ES-I3 (cell line): ENCODE measurements around the gene LBR.
"Not testable (repeated sequence)": the region's sequence is repeated elsewhere in the genome, so short reads cannot be mapped to it uniquely, and the experiment has no call there.

Source experiments
- H3K36me3 ChIP-seq: 2 replicates; pipeline ENCODE4 v1.6.1; 2013; ENCODE audit warnings: mild to moderate bottlenecking, low read length, control low read depth, moderate library complexity; ENCODE audit not compliant: insufficient read depth
- H3K4me1 ChIP-seq: 2 replicates; pipeline ENCODE4 v1.6.1; 2013; ENCODE audit warnings: mild to moderate bottlenecking, control low read depth, low read length; ENCODE audit not compliant: insufficient read depth
- H3K9ac ChIP-seq: 2 replicates; pipeline ENCODE4 v1.6.1; 2013; ENCODE audit warnings: low read depth, mild to moderate bottlenecking, low read length, moderate library complexity
- H3K9me3 ChIP-seq: 2 replicates; pipeline ENCODE4 v1.6.1; 2013; ENCODE audit warnings: mild to moderate bottlenecking, low read length, moderate library complexity; ENCODE audit not compliant: control insufficient read depth, insufficient read depth

The LBR gene

GRCh38 chr1:225427235-225428067 is at the start of gene LBR:
TSS of gene LBR (minus strand) at chr1:225428038. CDS start at chr1:225424075, 3,963 bp downstream.
- peak within 1 kb of the TSS; percentile 100 for H3K9ac ChIP-seq
- H3K4me1 ChIP-seq, result peaks cover 36% of the 10 kb centered on the region
- no peaks in the 10 kb centered on the region for H3K36me3 ChIP-seq
- H3K9me3 ChIP-seq, result no peaks in the 10 kb centered on the region

GRCh38 chr1:225477296-225477911 is 49.6 kb upstream of the LBR start:
- Histone ChIP-seq H3K4me1 (peaks cover 6% of the 10 kb centered on the region; the same call in 1 of the 2 replicates), H3K9ac (no peak overlapping the region), H3K36me3 (no peaks in the 10 kb centered on the region)

GRCh38 chr1:225476538-225476988 is 48.7 kb upstream of the LBR start:
- Histone ChIP-seq H3K9me3 (no peaks in the 10 kb centered on the region; the same call in 1 of the 2 replicates), H3K4me1 (peaks cover 6% of the 10 kb centered on the region; the same call in 1 of the 2 replicates), H3K9ac (no peak overlapping the region), H3K36me3 (no peaks in the 10 kb centered on the region)

More at GRCh38 chr1:225477296-225477911, 49.6 kb upstream of the LBR start:
- H3K9me3 ChIP-seq, result no peaks in the 10 kb centered on the region; the same call in 1 of the 2 replicates

GRCh38 chr1:225476100-225476511 is 48.3 kb upstream of the LBR start:
- no peaks in the 10 kb centered on the region; the same call in 1 of the 2 replicates for H3K9me3 ChIP-seq
- no peaks in the 10 kb centered on the region for H3K36me3 ChIP-seq
- no peak overlapping the region for H3K9ac ChIP-seq
- peaks cover 6% of the 10 kb centered on the region; the same call in 1 of the 2 replicates for H3K4me1 ChIP-seq

GRCh38 chr1:225474986-225475820 is 47.4 kb upstream of the LBR start:
- H3K9ac ChIP-seq, result no peak overlapping the region
- peaks cover 6% of the 10 kb centered on the region; the same call in 1 of the 2 replicates for H3K4me1 ChIP-seq
- H3K36me3 ChIP-seq, result no peaks in the 10 kb centered on the region
- no peaks in the 10 kb centered on the region; the same call in 1 of the 2 replicates for H3K9me3 ChIP-seq

GRCh38 chr1:225474439-225474985 is 46.7 kb upstream of the LBR start:
- Histone ChIP-seq H3K4me1 (peaks cover 6% of the 10 kb centered on the region; the same call in 1 of the 2 replicates), H3K9ac (no peak overlapping the region), H3K9me3 (no peaks in the 10 kb centered on the region; the same call in 1 of the 2 replicates), H3K36me3 (no peaks in the 10 kb centered on the region)

GRCh38 chr1:225473676-225474438 is 46.0 kb upstream of the LBR start:
- not testable (repeated sequence) for H3K36me3 ChIP-seq, H3K9ac ChIP-seq

GRCh38 chr1:225473266-225473665 is 45.4 kb upstream of the LBR start:
- H3K36me3 ChIP-seq, H3K9me3 ChIP-seq, H3K4me1 ChIP-seq, H3K9ac ChIP-seq: not testable (repeated sequence)

More at GRCh38 chr1:225473676-225474438, 46.0 kb upstream of the LBR start:
- H3K9me3 ChIP-seq, H3K4me1 ChIP-seq: not testable (repeated sequence)

GRCh38 chr1:225471453-225472301 is 43.8 kb upstream of the LBR start:
- Histone ChIP-seq H3K36me3 (no peaks in the 10 kb centered on the region), H3K4me1 (peaks cover 6% of the 10 kb centered on the region; the same call in 1 of the 2 replicates), H3K9ac (no peak overlapping the region), H3K9me3 (no peaks in the 10 kb centered on the region; the same call in 1 of the 2 replicates)

GRCh38 chr1:225471109-225471452 is 43.2 kb upstream of the LBR start:
- Histone ChIP-seq H3K4me1 (peaks cover 6% of the 10 kb centered on the region; the same call in 1 of the 2 replicates), H3K9me3 (no peaks in the 10 kb centered on the region; the same call in 1 of the 2 replicates), H3K9ac (no peak overlapping the region), H3K36me3 (no peaks in the 10 kb centered on the region)

GRCh38 chr1:225470211-225471108 is 42.6 kb upstream of the LBR start:
- Histone ChIP-seq H3K9ac (no peak overlapping the region), H3K4me1 (peaks cover 11% of the 10 kb centered on the region; the same call in 1 of the 2 replicates), H3K36me3 (no peaks in the 10 kb centered on the region), H3K9me3 (no peaks in the 10 kb centered on the region; the same call in 1 of the 2 replicates)

- H3K4me1 ChIP-seq, result peaks cover 16% of the 10 kb centered on the region
- no peaks in the 10 kb centered on the region for H3K36me3 ChIP-seq
- no peak overlapping the region for H3K9ac ChIP-seq
- H3K9me3 ChIP-seq, result no peaks in the 10 kb centered on the region
Measured at GRCh38 chr1:225469051-225469450, 41.2 kb upstream of the LBR start.
